Measurements from ENCODE around the gene STBD1.
"Not testable (repeated sequence)": the region's sequence is repeated elsewhere in the genome, so short reads cannot be mapped to it uniquely, and the experiment has no call there.

The STBD1 gene

GRCh38 chr4:76326515-76326914 lies 20.0 kb downstream of the STBD1 start:
- no peak for DNase-seq

GRCh38 chr4:76334885-76335284 lies 28.4 kb downstream of the STBD1 start:
- DNase-seq: no peak

DNA sequence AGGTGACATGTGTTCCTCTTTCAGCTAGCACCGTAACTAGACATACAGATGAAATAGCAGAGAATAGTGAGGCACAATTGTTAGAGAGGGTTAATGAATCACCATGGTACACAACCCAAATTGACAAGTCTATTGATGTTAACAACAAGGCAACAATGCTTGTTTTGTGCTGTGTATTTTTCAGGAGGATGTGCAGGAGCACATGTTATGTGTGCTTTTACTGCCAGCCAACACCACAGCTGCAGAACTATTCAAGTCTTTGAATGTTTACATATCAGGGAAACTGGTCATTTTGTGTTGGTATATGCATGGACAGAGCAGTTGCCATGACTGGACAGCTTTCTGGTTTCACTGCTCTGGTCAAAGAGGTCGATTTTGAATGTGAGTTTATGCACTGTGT lies 32.8 kb downstream of the STBD1 start:
- DNase-seq: no peak

GRCh38 chr4:76341063-76341462 lies 34.5 kb downstream of the STBD1 start:
- no peak for DNase-seq

DNA sequence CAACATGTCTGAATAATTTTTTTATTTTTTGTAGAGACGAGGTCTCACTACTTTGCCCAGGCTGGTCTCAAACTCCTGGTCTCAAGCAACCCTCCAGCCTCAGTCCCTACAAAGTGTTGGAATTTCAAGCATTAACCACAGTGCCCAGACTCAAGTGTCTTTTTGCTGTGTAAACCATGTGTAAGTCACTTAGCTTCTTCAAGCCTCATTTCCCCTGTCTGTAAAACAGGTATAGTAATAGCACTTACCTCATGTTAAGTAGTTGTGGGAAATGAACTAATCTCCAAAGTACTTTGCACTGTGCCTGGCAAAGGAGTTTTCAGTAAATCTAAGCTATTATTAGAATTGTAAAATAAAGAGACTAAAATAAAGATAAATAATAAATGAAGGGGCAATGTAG lies 35.7 kb downstream of the STBD1 start:
- DNase-seq: no peak

DNA sequence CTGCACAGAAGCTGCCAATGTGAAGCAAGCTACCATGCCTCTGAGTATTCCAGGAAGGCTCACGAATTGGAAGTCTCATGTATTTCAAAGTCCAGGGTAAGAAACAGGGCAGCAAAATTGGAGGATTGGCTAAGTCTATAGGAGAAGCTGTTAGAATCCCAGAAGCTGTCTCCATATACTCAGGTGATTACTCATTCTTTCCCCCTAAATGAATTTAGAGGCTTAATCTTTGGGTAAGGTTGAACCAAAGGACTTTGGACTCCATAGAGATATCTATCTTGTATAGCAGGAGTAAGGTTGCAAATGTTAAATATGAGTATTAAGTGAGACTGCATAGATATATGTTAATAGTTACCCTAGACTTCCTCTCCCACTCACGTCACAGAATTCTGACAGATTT lies 36.3 kb downstream of the STBD1 start:
- no peak for DNase-seq

GRCh38 chr4:76354517-76355473 lies 48.3 kb downstream of the STBD1 start:
- no peak for DNase-seq

- DNase-seq: no peak
Measured at GRCh38 chr4:76357981-76358380, 51.4 kb downstream of the STBD1 start.

- DNase-seq: not testable (repeated sequence)
Measured at GRCh38 chr4:76359881-76360466, 53.4 kb downstream of the STBD1 start.

Data from NCI-H748 treated with DMSO at 0.1 percent for 48 hours (cell line).